Medulla oblongata (tissue), 1 donor: ENCODE results near the gene TMA7B.

Experiments
- DNase-seq: peaks from one replicate; pipeline ENCODE4 v3.0.0-alpha.2; 2015; ENCODE audit errors: extremely low spot score

Gene TMA7B

DNA sequence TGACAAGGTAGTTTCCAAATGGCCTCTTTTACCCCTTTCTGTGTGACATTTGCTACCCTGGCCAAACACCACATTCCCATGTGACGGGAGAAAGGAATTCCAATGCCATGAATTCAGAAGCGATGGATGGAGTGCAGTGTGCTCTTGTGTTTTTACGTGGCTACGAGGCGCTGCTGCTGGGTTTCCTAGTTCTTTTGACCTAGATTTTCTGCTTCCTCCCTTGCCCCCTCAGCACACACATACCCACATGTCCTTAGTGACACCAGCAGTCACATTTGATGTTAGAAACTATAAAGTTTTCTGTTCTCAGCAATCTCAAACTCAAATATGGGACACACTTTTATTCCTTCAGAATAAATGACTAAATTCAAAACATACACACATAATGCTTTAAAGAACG, 7.8 kb upstream of the TMA7B start:
- DNase-seq = no peak

GRCh38 chr22:39953101-39953500, 7.1 kb upstream of the TMA7B start:
- DNase-seq = no peak

DNA sequence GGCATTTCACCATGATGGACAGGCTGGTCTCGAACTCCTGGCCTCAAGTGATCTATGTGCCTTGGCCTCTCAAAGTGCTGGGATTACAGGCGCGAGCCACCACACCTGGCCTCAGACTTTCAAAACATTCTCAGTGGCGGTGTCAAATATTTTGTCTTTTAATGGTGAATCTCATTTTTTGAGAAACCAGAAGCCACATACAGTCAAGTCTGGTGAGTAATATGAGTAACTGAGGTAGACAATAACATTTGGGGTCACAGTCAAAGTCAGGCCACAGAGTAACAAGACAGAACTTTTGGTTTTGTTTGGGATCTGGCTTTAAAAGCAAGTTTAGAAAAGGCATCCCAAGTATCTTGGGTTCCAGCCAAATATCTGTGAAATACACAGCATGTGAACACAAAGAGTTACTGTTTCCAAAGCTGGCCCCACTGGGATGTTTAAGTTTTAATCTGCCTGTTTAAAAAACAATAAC, 5.6 kb upstream of the TMA7B start:
- DNase-seq = peak; percentile 59

DNA sequence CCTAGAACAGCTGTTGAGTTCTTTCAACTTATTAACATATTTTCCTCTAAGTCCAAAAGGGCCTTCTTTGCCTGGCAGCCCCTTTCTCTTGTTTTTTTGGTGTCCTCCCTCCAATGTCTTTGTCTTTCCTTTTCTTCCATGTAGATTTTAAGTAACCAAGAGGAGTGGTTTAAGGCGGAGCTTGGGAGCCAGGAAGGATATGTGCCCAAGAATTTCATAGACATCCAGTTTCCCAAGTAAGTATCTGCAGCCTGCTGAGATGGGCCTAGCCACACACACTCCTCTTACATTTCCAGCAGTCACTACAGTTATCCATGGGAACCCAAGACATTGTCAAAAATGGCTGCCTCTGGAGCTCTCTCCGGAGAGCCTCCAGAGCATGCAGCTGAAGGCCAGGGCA, 4.5 kb upstream of the TMA7B start:
- DNase-seq = no peak

DNA sequence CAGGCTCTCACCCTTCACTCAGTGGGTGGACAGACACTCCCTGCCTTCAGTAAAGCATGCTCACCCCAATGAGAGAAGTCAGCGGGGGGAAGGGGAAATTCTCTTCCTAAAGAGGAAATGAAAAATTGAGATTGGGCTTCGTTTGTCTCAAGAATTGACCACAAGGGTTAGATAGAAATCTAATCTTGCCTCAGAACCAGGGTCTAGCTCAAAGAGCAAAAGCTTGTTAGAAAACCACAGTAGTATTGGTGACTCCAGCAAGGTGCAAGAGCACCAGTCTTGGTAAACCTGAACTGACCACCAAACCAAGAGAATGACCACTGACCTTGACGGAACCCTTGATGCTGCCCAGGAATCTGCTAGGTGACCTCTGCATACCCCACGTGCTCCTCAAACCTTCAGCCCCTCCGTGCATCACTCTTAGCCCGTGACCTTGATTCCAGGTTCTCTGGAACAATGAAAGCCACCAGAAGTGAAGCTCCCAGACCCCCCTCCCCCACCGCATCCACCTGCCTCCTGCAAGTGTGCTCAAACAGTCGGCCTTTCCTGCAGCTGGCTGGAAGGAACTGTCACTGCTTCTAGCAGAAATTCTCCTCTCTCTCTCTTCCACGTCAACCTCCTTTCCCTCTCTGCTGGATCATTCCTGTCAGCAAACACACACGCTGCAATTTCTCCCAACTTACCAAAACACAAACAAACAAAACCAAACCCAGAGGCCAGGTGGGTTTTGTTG, 3.1 kb upstream of the TMA7B start:
- DNase-seq = no peak

DNA sequence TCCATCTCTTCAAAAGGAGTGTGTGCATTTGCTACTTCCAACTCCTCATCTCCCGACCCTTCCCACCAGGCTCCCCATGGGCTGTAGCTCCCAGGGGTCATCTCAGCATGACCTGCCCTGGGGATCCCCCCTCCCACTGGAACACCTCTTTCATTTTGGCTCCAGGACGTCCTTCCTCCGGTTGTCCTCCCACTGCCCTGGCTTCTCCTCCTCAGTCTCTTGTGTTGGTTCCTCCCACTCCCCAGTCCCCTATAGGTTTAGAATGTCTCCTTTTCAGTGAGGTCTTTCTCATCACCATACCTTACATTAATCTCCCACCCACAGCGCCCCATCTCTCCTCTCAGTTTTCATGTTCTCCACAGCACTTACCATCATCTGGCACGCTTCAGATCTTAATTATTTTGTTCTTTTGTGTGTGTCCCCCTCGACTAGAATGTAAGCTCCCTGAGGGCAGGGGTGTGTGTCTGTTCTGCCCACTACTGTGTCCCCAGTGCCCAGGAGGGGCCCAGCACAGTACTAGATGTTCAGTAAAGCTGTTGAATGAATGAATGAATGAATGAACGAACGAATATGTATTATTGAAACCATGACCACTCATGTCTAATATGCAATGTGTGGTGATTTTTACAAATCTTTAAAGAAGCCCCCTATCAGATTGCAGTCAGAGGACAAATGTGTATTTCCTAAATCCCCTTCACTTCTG, 2.0 kb upstream of the TMA7B start:
- DNase-seq = no peak

- no peak for DNase-seq
These were observed 1.1 kb upstream of the TMA7B start for GRCh38 chr22:39958949-39959639.

- no peak for DNase-seq
These were observed 872 bp downstream of the TMA7B start for GRCh38 chr22:39960791-39961746.

GRCh38 chr22:39962071-39962470, 1.9 kb downstream of the TMA7B start:
- no peak for DNase-seq

GRCh38 chr22:39965748-39966147, 5.6 kb downstream of the TMA7B start:
- no peak for DNase-seq

GRCh38 chr22:39966470-39966869, 6.3 kb downstream of the TMA7B start:
- no peak for DNase-seq

GRCh38 chr22:39967103-39967829, 7.1 kb downstream of the TMA7B start:
- DNase-seq = no peak

DNA sequence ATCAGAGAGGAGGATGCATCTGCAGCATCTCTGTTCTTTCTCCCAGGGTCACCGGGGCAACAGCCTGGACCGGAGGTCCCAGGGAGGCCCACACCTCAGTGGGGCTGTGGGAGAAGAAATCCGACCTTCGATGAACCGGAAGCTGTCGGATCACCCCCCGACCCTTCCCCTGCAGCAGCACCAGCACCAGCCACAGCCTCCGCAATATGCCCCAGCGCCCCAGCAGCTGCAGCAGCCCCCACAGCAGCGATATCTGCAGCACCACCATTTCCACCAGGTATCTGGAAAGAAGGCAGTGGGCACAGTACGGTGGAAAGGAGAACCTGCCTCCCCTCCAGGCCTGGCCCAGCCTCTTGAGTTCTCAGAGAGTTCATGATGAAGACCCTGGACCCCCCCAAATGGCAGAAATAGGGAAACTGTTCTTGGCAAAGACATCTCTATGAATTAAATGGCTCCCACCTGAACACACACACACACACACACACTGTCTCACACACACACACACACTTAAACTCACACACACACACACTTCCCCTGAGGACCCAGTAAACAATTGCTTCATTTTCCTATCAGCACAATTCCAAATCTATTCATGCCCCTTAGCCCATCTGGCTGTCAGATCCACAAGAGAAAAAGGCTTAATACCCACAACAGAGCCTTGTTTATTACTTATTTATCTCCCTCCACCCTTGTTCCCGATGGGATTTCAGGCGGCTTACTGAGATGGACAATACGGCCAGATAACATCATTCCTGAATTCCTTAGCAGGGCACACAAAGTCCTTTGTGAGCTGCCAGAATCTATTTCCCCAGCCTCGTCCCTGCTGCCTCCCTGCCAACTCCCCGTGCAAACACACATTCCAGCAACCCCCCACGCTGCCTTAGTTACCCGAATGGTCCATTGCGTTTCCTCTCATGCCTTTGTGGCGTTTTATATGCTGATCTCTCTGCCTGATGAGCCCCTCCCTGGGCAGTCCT, 8.1 kb downstream of the TMA7B start:
- peak; percentile 44 for DNase-seq

DNA sequence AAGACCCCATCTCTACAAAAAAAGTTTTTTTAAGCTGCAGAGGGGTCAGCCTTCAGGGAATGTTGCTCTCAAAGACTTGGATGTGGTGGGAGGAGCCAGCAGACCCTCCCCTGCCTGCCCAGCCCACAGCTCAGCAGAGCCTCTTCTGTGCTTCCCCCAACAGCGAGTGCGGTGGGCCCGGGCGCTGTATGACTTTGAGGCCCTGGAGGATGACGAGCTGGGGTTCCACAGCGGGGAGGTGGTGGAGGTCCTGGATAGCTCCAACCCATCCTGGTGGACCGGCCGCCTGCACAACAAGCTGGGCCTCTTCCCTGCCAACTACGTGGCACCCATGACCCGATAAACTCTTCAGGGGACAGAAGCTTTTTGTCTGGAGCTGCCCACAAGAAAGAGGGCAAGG, 10.5 kb downstream of the TMA7B start:
- no peak for DNase-seq

GRCh38 chr22:39972641-39973040, 12.4 kb downstream of the TMA7B start:
- no peak for DNase-seq

GRCh38 chr22:39973656-39974055, 13.5 kb downstream of the TMA7B start:
- DNase-seq = no peak

DNA sequence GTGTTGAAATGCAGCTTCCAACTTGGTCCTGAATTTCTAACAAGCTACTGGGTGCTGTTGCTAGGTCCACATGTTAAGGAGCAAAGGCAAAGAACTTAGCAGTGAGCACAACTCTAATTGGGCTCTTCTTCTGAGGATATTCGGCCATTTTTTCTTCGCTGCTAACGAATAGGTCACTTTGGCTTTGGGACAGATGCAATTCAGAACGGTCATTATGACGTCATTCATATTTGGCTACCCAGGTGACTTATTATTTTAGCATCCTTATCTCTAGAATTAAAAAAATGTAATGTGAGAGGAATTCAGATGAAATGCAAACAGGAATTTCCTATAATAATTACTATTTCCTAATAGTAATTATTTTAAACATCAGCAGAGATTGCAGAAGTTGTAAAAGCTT, 13.9 kb downstream of the TMA7B start:
- no peak for DNase-seq

DNA sequence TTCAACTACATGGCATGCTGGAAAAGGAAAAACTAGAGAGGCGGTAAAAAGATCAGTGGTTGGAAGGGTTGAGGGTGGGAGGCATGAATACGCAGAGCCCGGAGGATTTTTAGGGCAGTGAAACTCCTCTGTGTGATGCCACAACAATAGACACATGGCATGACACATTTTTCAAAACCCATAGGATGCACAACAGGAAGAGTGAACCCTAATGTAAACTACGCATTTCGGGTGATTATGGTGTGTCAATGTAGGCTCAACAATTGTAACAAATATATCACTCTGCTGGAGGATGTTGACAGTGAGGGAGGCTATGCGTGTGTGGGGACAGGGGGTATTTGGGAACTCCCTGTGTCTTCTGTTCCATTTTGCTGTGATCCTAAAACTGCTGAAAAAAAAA, 18.9 kb downstream of the TMA7B start:
- no peak for DNase-seq

DNA sequence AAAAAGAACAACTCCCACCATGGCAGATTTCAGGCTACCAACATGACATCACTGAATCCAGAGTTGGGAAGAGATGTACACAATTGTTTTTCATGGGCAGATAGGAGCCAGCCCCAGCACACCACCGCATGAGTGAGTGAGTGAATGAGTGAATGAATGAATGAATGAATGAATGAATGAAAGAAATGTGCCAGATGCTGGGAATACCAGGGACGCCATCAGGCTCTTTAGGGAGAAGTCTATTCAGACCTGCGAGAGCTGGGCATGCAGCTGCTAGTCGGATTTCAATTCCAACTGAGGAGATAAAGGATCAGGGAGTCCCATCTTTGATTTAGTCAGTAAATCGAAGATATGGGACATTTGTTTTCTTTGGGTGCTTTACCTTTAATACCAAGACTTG, 19.3 kb downstream of the TMA7B start:
- DNase-seq = no peak

DNA sequence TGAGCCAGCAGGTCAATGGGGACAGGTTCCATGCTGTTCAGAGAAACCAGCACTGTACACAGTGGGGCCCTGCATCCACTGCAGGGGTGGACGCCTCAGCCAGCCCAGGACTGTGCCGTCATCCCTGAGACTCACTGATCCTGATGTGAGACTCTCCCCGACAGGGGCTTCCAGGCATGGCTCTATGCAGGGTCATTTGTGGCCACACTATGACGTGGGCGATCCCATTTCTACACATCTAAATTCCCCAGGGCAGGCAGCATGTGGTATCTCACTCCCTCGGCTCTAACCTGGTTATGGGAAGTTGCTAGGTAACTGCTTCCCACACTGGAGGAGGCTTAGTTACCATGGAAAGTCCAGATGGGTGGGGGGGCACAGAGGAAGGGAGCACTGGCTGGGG, 20.4 kb downstream of the TMA7B start:
- DNase-seq = no peak
